ENCODE results near the gene RUNX2. TPM values are rescaled to one million over a fixed set of nuclear protein-coding genes. Genes with fewer than 3 reads are reported as not detected.

The RUNX2 gene
- polyA plus RNA-seq, 1 donor from 2014 or later: not detected

- Histone ChIP-seq H3K36me3 (ENCODE audit: insufficient read depth, low read length) (no peaks in the 10 kb centered on the region), H2AFZ (ENCODE audit: low read depth, low read length) (no peak overlapping the region), H3K4me2 (ENCODE audit: low read length) (no peak overlapping the region), H3K9me3 (ENCODE audit: low read length) (no peaks in the 10 kb centered on the region), H3F3A (ENCODE audit: insufficient read depth, low read length, poor library complexity, severe bottlenecking) (no peaks in the 10 kb centered on the region), H3K4me3 (ENCODE audit: low read length) (no peak overlapping the region), H3K27me3 (ENCODE audit: insufficient read depth, low read depth, low read length) (no peaks in the 10 kb centered on the region), H3K9me2 (ENCODE audit: insufficient read depth, low read length) (no peaks in the 10 kb centered on the region), H3K79me2 (replicated peaks; ENCODE audit: insufficient read depth, low read length) (no peaks in the 10 kb centered on the region), H4K20me1 (ENCODE audit: insufficient read depth) (no peaks in the 10 kb centered on the region), H3K27ac (ENCODE audit: low read length) (no peak overlapping the region), H3K9ac (ENCODE audit: low read length) (no peak overlapping the region)
- TF ChIP-seq EZH2 (IDR thresholded peaks at IDR 0.05; ENCODE audit: borderline replicate concordance, insufficient read depth, low read length, poor library complexity, severe bottlenecking) (no peak), CTCF (IDR thresholded peaks at IDR 0.05; ENCODE audit: poor library complexity, severe bottlenecking) (no peak), EP300 (conservative IDR thresholded peaks at IDR 0.05; ENCODE audit: poor library complexity, severe bottlenecking) (no peak), MXI1 (conservative IDR thresholded peaks at IDR 0.05; ENCODE audit: poor library complexity, severe bottlenecking) (no peak)
- TF ChIP-seq, protein P1, sequence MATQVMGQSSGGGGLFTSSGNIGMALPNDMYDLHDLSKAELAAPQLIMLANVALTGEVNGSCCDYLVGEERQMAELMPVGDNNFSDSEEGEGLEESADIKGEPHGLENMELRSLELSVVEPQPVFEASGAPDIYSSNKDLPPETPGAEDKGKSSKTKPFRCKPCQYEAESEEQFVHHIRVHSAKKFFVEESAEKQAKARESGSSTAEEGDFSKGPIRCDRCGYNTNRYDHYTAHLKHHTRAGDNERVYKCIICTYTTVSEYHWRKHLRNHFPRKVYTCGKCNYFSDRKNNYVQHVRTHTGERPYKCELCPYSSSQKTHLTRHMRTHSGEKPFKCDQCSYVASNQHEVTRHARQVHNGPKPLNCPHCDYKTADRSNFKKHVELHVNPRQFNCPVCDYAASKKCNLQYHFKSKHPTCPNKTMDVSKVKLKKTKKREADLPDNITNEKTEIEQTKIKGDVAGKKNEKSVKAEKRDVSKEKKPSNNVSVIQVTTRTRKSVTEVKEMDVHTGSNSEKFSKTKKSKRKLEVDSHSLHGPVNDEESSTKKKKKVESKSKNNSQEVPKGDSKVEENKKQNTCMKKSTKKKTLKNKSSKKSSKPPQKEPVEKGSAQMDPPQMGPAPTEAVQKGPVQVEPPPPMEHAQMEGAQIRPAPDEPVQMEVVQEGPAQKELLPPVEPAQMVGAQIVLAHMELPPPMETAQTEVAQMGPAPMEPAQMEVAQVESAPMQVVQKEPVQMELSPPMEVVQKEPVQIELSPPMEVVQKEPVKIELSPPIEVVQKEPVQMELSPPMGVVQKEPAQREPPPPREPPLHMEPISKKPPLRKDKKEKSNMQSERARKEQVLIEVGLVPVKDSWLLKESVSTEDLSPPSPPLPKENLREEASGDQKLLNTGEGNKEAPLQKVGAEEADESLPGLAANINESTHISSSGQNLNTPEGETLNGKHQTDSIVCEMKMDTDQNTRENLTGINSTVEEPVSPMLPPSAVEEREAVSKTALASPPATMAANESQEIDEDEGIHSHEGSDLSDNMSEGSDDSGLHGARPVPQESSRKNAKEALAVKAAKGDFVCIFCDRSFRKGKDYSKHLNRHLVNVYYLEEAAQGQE (IDR thresholded peaks at IDR 0.05; ENCODE audit: borderline replicate concordance): no peak
These were observed 110.8 kb downstream of the RUNX2 start for GRCh38 chr6:45438849-45439406.

DNA sequence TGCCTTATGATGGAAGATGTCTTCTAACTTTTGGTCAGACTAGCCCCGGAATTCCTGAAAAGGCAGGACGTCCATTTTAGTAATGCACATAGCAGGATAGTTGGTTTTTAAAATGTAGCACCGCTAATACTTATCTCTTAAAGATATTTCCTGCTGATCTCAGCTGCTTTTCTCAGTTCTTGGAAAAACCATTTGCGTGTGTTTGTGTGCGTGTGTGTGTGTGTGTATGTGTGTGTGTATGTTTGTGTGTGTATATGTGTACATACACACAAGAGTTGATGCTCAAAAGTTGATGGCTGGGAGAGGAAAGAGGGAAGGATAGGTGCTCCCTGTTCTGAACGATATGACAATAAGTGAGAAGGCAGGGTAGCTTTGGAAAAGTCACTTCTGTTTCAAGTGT, 111.3 kb downstream of the RUNX2 start:
- no peak for TF ChIP-seq MXI1 (conservative IDR thresholded peaks at IDR 0.05; ENCODE audit: poor library complexity, severe bottlenecking)
- TF ChIP-seq EP300 (conservative IDR thresholded peaks at IDR 0.05; ENCODE audit: poor library complexity, severe bottlenecking): no peak
- no peak for TF ChIP-seq SMC3 (conservative IDR thresholded peaks at IDR 0.05; ENCODE audit: poor library complexity)
- no peak for TF ChIP-seq CTCF (IDR thresholded peaks at IDR 0.05; ENCODE audit: poor library complexity, severe bottlenecking)
- TF ChIP-seq RAD21 (conservative IDR thresholded peaks at IDR 0.05): no peak
- TF ChIP-seq, protein P1 (IDR thresholded peaks at IDR 0.05; ENCODE audit: borderline replicate concordance): no peak
- no peak for TF ChIP-seq EZH2 (IDR thresholded peaks at IDR 0.05; ENCODE audit: borderline replicate concordance, insufficient read depth, low read length, poor library complexity, severe bottlenecking)
- no peak for TF ChIP-seq TAF1 (IDR thresholded peaks at IDR 0.05; ENCODE audit: low read depth)
- TF ChIP-seq POLR2AphosphoS5 (IDR thresholded peaks at IDR 0.05): no peak
- H3K4me2 ChIP-seq (ENCODE audit: low read length): no peak overlapping the region
- H3K79me2 ChIP-seq (replicated peaks; ENCODE audit: insufficient read depth, low read length): no peaks in the 10 kb centered on the region
- no peaks in the 10 kb centered on the region for H3K27me3 ChIP-seq (ENCODE audit: insufficient read depth, low read depth, low read length)
- H3K4me3 ChIP-seq (ENCODE audit: low read length): no peak overlapping the region
- no peak overlapping the region for H2AFZ ChIP-seq (ENCODE audit: low read depth, low read length)
- H3F3A ChIP-seq (ENCODE audit: insufficient read depth, low read length, poor library complexity, severe bottlenecking): no peaks in the 10 kb centered on the region
- no peaks in the 10 kb centered on the region for H3K9me2 ChIP-seq (ENCODE audit: insufficient read depth, low read length)
- no peak overlapping the region for H3K27ac ChIP-seq (ENCODE audit: low read length)
- H3K36me3 ChIP-seq (ENCODE audit: insufficient read depth, low read length): no peaks in the 10 kb centered on the region
- no peaks in the 10 kb centered on the region for H3K9me3 ChIP-seq (ENCODE audit: low read length)
- H4K20me1 ChIP-seq (ENCODE audit: insufficient read depth): no peaks in the 10 kb centered on the region
- no peak overlapping the region for H3K9ac ChIP-seq (ENCODE audit: low read length)
